Bronchial epithelial cell (primary cell): Measurements from ENCODE around the gene C1QTNF1. TPM values are rescaled to one million over a fixed set of nuclear protein-coding genes. Genes with fewer than 3 reads are reported as not detected.
A peak's percentile ranks its signal among the peaks of the same experiment; 100 is the strongest.

Experiments
- DNase-seq: peaks from one replicate; pipeline ENCODE4 v3.0.0-alpha.2; 2010; ENCODE audit warnings: low read depth
- FAIRE-seq: peaks from 2 replicates; lab custom pipeline; 2011; peaks lifted over from hg19 to GRCh38; lab: Jason Lieb, UNC
- H3K27me3 ChIP-seq: 2 replicates; pipeline ENCODE4 v1.5.1; 2011; ENCODE audit warnings: low read length; ENCODE audit not compliant: control insufficient read depth, insufficient read depth
- H3K36me3 ChIP-seq: 2 replicates; pipeline ENCODE4 v1.5.1; 2011; ENCODE audit warnings: low read length; ENCODE audit not compliant: control insufficient read depth, insufficient read depth
- H3K4me3 ChIP-seq: 2 replicates; pipeline ENCODE4 v1.5.1; 2011; ENCODE audit warnings: mild to moderate bottlenecking, low read depth, low read length, control low read depth
- CTCF ChIP-seq: IDR thresholded peaks from 2 replicates; pipeline ENCODE4 v1.5.1; 2011; ENCODE audit warnings: mild to moderate bottlenecking, moderate library complexity, low read length, control low read depth, inconsistent platforms; ENCODE audit not compliant: insufficient read depth, severe bottlenecking
- total RNA-seq: library from RNA; depleted of rRNA; stranded (reverse); fragments of >200 nt; gene quantifications from 2 replicates; pipeline ENCODE4 v1.2.1, GENCODE V29; 2014

Gene C1QTNF1
- total RNA-seq, 1 donor from 2014 or later: 0.79 TPM

GRCh38 chr17:78999056-78999768 lies 24.8 kb upstream of the C1QTNF1 start:
- FAIRE-seq (no peak), DNase-seq (no peak)
- H3K36me3 ChIP-seq: peaks cover 33% of the 10 kb centered on the region
- H3K4me3 ChIP-seq: no peak overlapping the region
- no peaks in the 10 kb centered on the region for H3K27me3 ChIP-seq
- no peak for TF ChIP-seq CTCF

GRCh38 chr17:78999947-79000395 lies 24.0 kb upstream of the C1QTNF1 start:
- Histone ChIP-seq H3K36me3 (peaks cover 28% of the 10 kb centered on the region), H3K27me3 (no peaks in the 10 kb centered on the region), H3K4me3 (no peak overlapping the region)
- no peak for DNase-seq
- FAIRE-seq: no peak
- no peak for TF ChIP-seq CTCF

- H3K27me3 ChIP-seq: no peaks in the 10 kb centered on the region
- H3K4me3 ChIP-seq: no peak overlapping the region
- no peak for DNase-seq
- FAIRE-seq: no peak
- no peak for TF ChIP-seq CTCF
- peaks cover 28% of the 10 kb centered on the region for H3K36me3 ChIP-seq
These were observed 23.4 kb upstream of the C1QTNF1 start for GRCh38 chr17:79000396-79001189.

GRCh38 chr17:79001190-79002020 lies 22.6 kb upstream of the C1QTNF1 start:
- peaks cover 26% of the 10 kb centered on the region for H3K36me3 ChIP-seq
- FAIRE-seq: peak; percentile 52
- H3K4me3 ChIP-seq: no peak overlapping the region
- H3K27me3 ChIP-seq: no peaks in the 10 kb centered on the region
- TF ChIP-seq CTCF: no peak
- no peak for DNase-seq

- no peak for TF ChIP-seq CTCF
- Histone ChIP-seq H3K27me3 (no peaks in the 10 kb centered on the region), H3K36me3 (peaks cover 20% of the 10 kb centered on the region), H3K4me3 (no peak overlapping the region)
- peak; percentile 23 for FAIRE-seq
- no peak for DNase-seq
These were observed 21.7 kb upstream of the C1QTNF1 start for GRCh38 chr17:79002291-79002690.
